H1 (cell line): ENCODE measurements around the gene VDAC2. TPM values are rescaled to one million over a fixed set of nuclear protein-coding genes. Genes with fewer than 3 reads are reported as not detected.
"Not testable (repeated sequence)": the region's sequence is repeated elsewhere in the genome, so short reads cannot be mapped to it uniquely, and the experiment has no call there.

ENCODE experiments used
- CTCF ChIA-PET: fragments of 300-600 bp; sonication (Branson Sonifier 250); formaldehyde crosslinking; loops from one replicate; lab custom pipeline; 2021; ENCODE audit not compliant: partially characterized antibody; lab: Charles Lee
- POLR2A ChIA-PET: fragments of 300-600 bp; sonication (Branson Sonifier 250); formaldehyde crosslinking; loops from one replicate; lab custom pipeline; 2021; ENCODE audit warnings: inconsistent platforms; ENCODE audit not compliant: partially characterized antibody; lab: Charles Lee
- DNase-seq, 2 experiments: peaks; one replicate each; pipeline versions ENCODE4 v3.0.0 to v3.0.0-alpha.2; 2010 to 2022; ENCODE audit warnings: low spot score in 2 of 2, low read depth in 1 of 2, mixed read lengths in 1 of 2
- FAIRE-seq: peaks from 2 replicates; lab custom pipeline; 2011; peaks lifted over from hg19 to GRCh38; lab: Jason Lieb, UNC
- H2AFZ ChIP-seq: 2 replicates; pipeline ENCODE4 v1.8.1; 2012; ENCODE audit warnings: low read length, inconsistent platforms
- H2AK5ac ChIP-seq: 2 replicates; pipeline ENCODE4 v1.6.1; 2013; ENCODE audit warnings: low read depth, low read length
- H2BK120ac ChIP-seq: replicated peaks from 2 replicates; pipeline ENCODE3; 2013; ENCODE audit warnings: low read depth, low read length, inconsistent platforms
- H2BK12ac ChIP-seq: 2 replicates; pipeline ENCODE4 v1.6.1; 2013; ENCODE audit warnings: low read depth, low read length
- H2BK15ac ChIP-seq: 2 replicates; pipeline ENCODE4 v1.6.1; 2013; ENCODE audit warnings: low read length
- H2BK20ac ChIP-seq: 2 replicates; pipeline ENCODE4 v1.6.1; 2013; ENCODE audit warnings: low read length
- H2BK5ac ChIP-seq: 2 replicates; pipeline ENCODE4 v1.6.1; 2013; ENCODE audit warnings: low read depth, low read length
- H3K14ac ChIP-seq: 2 replicates; pipeline ENCODE4 v1.6.1; 2013; ENCODE audit warnings: inconsistent platforms; ENCODE audit not compliant: insufficient read length
- H3K18ac ChIP-seq: 2 replicates; pipeline ENCODE4 v1.6.1; 2013; ENCODE audit warnings: low read length; ENCODE audit errors: extremely low read depth
- H3K23ac ChIP-seq: 2 replicates; pipeline ENCODE4 v1.6.1; 2013; ENCODE audit warnings: inconsistent platforms; ENCODE audit not compliant: insufficient read length
- H3K23me2 ChIP-seq: 2 replicates; pipeline ENCODE4 v1.6.1; 2013; ENCODE audit warnings: low read depth, low read length
- H3K27ac ChIP-seq: 2 replicates; pipeline ENCODE4 v1.6.1; 2011; ENCODE audit warnings: low read depth, low read length, inconsistent platforms
- H3K27me3 ChIP-seq, 4 experiments: replicated peaks in 1 of 4; 1 replicate in 1 of 4; 2 replicates in 3 of 4; pipeline versions ENCODE4 v1.6.1 to v1.8.1; 2011 to 2013; ENCODE audit warnings: low read length in 3 of 4, mild to moderate bottlenecking in 3 of 4, inconsistent platforms in 2 of 4, mixed read lengths in 2 of 4, moderate library complexity in 1 of 4; ENCODE audit not compliant: control insufficient read depth in 3 of 4, insufficient read depth in 3 of 4; ENCODE audit errors: extremely low read depth in 1 of 4
- H3K36me3 ChIP-seq, 4 experiments: 2 replicates each; pipeline versions ENCODE4 v1.6.1 to v1.8.1; 2011 to 2013; ENCODE audit warnings: mild to moderate bottlenecking in 4 of 4, low read length in 3 of 4, moderate library complexity in 2 of 4, control low read depth in 1 of 4, inconsistent platforms in 1 of 4; ENCODE audit not compliant: insufficient read depth in 4 of 4, control insufficient read depth in 2 of 4
- H3K4ac ChIP-seq: replicated peaks from 2 replicates; pipeline ENCODE3; 2013; ENCODE audit warnings: low read length, low read depth, mixed read lengths, inconsistent platforms; ENCODE audit not compliant: insufficient read length
- H3K4me1 ChIP-seq, 4 experiments: replicated peaks in 1 of 4; 1 replicate in 1 of 4; 2 replicates in 3 of 4; pipeline versions ENCODE4 v1.6.1 to v1.8.1; 2011 to 2013; ENCODE audit warnings: low read length in 3 of 4, inconsistent platforms in 2 of 4, mixed read lengths in 1 of 4; ENCODE audit not compliant: insufficient read depth in 4 of 4, control insufficient read depth in 3 of 4
- H3K4me2 ChIP-seq, 2 experiments: 2 replicates each; pipeline versions ENCODE4 v1.6.1 to v1.8.1; 2011 to 2013; ENCODE audit warnings: low read depth in 2 of 2, low read length in 2 of 2, control low read depth in 1 of 2, inconsistent platforms in 1 of 2, mild to moderate bottlenecking in 1 of 2; ENCODE audit not compliant: insufficient read depth in 1 of 2
- H3K4me3 ChIP-seq, 4 experiments: fragments of 200-600, 300-600 bp in 1 of 4; sonication (generic), shearing (Covaris generic), sonication (Bioruptor Twin) in 1 of 4; 2 replicates each; pipeline versions ENCODE4 v1.5.1 to v1.8.1; 2011 to 2016; ENCODE audit warnings: low read length in 4 of 4, low read depth in 3 of 4, control low read depth in 2 of 4, inconsistent platforms in 2 of 4, mild to moderate bottlenecking in 2 of 4, mixed read lengths in 1 of 4, moderate library complexity in 1 of 4; ENCODE audit not compliant: insufficient read depth in 2 of 4; ENCODE audit errors: extremely low read depth in 1 of 4
- H3K56ac ChIP-seq: replicated peaks from 2 replicates; pipeline ENCODE3; 2013; ENCODE audit warnings: low read depth, mild to moderate bottlenecking, mixed read lengths, low read length, inconsistent platforms; ENCODE audit not compliant: insufficient read length
- H3K79me1 ChIP-seq: 2 replicates; pipeline ENCODE4 v1.6.1; 2013; ENCODE audit warnings: low read depth, low read length, control low read depth
- H3K79me2 ChIP-seq, 2 experiments: 2 replicates each; pipeline versions ENCODE4 v1.6.1 to v1.8.1; 2012 to 2013; ENCODE audit warnings: low read length in 2 of 2, mild to moderate bottlenecking in 2 of 2, inconsistent platforms in 1 of 2; ENCODE audit not compliant: insufficient read depth in 2 of 2, control insufficient read depth in 1 of 2
- H3K9ac ChIP-seq, 4 experiments: replicated peaks in 1 of 4; 1 replicate in 1 of 4; 2 replicates in 3 of 4; pipeline versions ENCODE4 v1.6.1 to v1.8.1; 2011 to 2013; ENCODE audit warnings: low read depth in 3 of 4, low read length in 3 of 4, control low read depth in 2 of 4, mild to moderate bottlenecking in 2 of 4, moderate library complexity in 2 of 4, inconsistent platforms in 1 of 4; ENCODE audit errors: extremely low read depth in 1 of 4
- H3K9me3 ChIP-seq, 2 experiments: 2 replicates each; pipeline versions ENCODE4 v1.6.1 to v1.8.1; 2012 to 2013; ENCODE audit warnings: mild to moderate bottlenecking in 2 of 2, moderate library complexity in 2 of 2, control low read depth in 1 of 2, inconsistent platforms in 1 of 2, low read depth in 1 of 2, low read length in 1 of 2, mixed read lengths in 1 of 2; ENCODE audit not compliant: insufficient read depth in 2 of 2
- H4K20me1 ChIP-seq, 2 experiments: replicated peaks in 1 of 2; 2 replicates each; pipeline versions ENCODE3 to v1.8.1; 2011 to 2013; ENCODE audit warnings: inconsistent platforms in 2 of 2, low read length in 2 of 2, mild to moderate bottlenecking in 1 of 2; ENCODE audit not compliant: insufficient read depth in 2 of 2, control insufficient read depth in 1 of 2
- H4K5ac ChIP-seq: 2 replicates; pipeline ENCODE4 v1.6.1; 2013; ENCODE audit warnings: low read length, low read depth, mixed read lengths, inconsistent platforms; ENCODE audit not compliant: insufficient read length
- H4K8ac ChIP-seq: 2 replicates; pipeline ENCODE4 v1.8.0; 2013; ENCODE audit warnings: mild to moderate bottlenecking, moderate library complexity, low read length, inconsistent platforms; ENCODE audit not compliant: insufficient read depth; ENCODE audit errors: extremely low read depth
- H4K91ac ChIP-seq: replicated peaks from 2 replicates; pipeline ENCODE3; 2013; ENCODE audit warnings: low read length, mixed read lengths, inconsistent platforms; ENCODE audit not compliant: insufficient read length
- CTCF ChIP-seq, 3 experiments: IDR thresholded peaks; 1 replicate in 2 of 3; 2 replicates in 1 of 3; pipeline versions ENCODE4 v1.5.1 to v1.6.1; 2011; ENCODE audit warnings: low read length in 3 of 3, mild to moderate bottlenecking in 3 of 3, inconsistent platforms in 2 of 3, low read depth in 1 of 3, moderate library complexity in 1 of 3; ENCODE audit not compliant: insufficient read depth in 1 of 3; ENCODE audit errors: control extremely low read depth in 1 of 3
- RAD21 ChIP-seq, 2 experiments: IDR thresholded peaks in 1 of 2; conservative IDR thresholded peaks in 1 of 2; 2 replicates each; pipeline ENCODE4 v1.6.1; 2011; ENCODE audit warnings: low read depth in 2 of 2, low read length in 2 of 2, improper control_type of control experiment in 1 of 2, inconsistent platforms in 1 of 2, mild to moderate bottlenecking in 1 of 2, moderate library complexity in 1 of 2
- WGBS, 2 experiments: shearing (Covaris generic) in 1 of 2; methylation state at CpG; one replicate each; pipeline versions ENCODE4 v1.1.6 to v1.1.7; 2013 to 2015; ENCODE audit warnings: low lambda C conversion rate in 2 of 2, mixed read lengths in 2 of 2, inconsistent platforms in 1 of 2, low coverage in 1 of 2, missing lambda C conversion rate in 1 of 2; ENCODE audit not compliant: insufficient replicate concordance in 2 of 2, insufficient coverage in 1 of 2, insufficient read length in 1 of 2; ENCODE audit errors: extremely low coverage in 1 of 2, missing lambda C conversion rate in 1 of 2; 5-methylcytosine and 5-hydroxymethylcytosine counted together
- polyA plus RNA-seq, 7 experiments: library from polyadenylated mRNA; depleted of rRNA in 3 of 7; stranded (reverse) in 5 of 7; unstranded in 2 of 7; fragments of >200 nt in 5 of 7; fragments of 200-250 nt in 2 of 7; gene quantifications; 1 replicate in 5 of 7; 2 replicates in 1 of 7; 4 replicates in 1 of 7; pipeline versions ENCODE4 v1.2.1 to v1.2.3, GENCODE V29; 2011 to 2013; ENCODE audit warnings: missing spikeins in 2 of 7, mixed read lengths in 2 of 7
- total RNA-seq: library from RNA; stranded (reverse); fragmentation: NEBNext Ultra II Directional; extraction: Animal tissue kit (Norgen Biotek cat#: 25700); gene quantifications from 2 replicates; pipeline ENCODE4 v1.2.1, GENCODE V29; 2021

The VDAC2 gene
- total and polyA plus RNA-seq, 2 of the 8 experiments (the other 6 are each of a cell fraction or from before 2014, with no cell fraction given) = 89.8 to 284 TPM

GRCh38 chr10:75187961-75188426, 22.6 kb upstream of the VDAC2 start (continued):
- TF ChIP-seq RAD21 (IDR thresholded peaks at IDR 0.05 in 1 of 2, conservative IDR thresholded peaks at IDR 0.05 in 1 of 2; ENCODE audit: low read depth in 2 of 2, low read length in 2 of 2) = peak; percentile 73 to 77
- TF ChIP-seq CTCF (IDR thresholded peaks at IDR 0.05; ENCODE audit: control extremely low read depth in 1 of 3, insufficient read depth in 1 of 3, low read depth in 1 of 3, low read length in 3 of 3) = peak; percentile 46 to 73 (median 64)

- H3K4ac ChIP-seq, H2BK5ac ChIP-seq, H4K8ac ChIP-seq, H3K79me1 ChIP-seq, H2BK15ac ChIP-seq, H3K79me2 ChIP-seq, H3K4me3 ChIP-seq, H3K4me2 ChIP-seq, H3K14ac ChIP-seq, H4K91ac ChIP-seq, DNase-seq, H3K27ac ChIP-seq, H2BK120ac ChIP-seq, H3K36me3 ChIP-seq, H3K56ac ChIP-seq, FAIRE-seq, H3K9ac ChIP-seq, H2BK20ac ChIP-seq, H3K9me3 ChIP-seq, H3K18ac ChIP-seq, H4K5ac ChIP-seq, H4K20me1 ChIP-seq, H3K23me2 ChIP-seq, H2AK5ac ChIP-seq, H2BK12ac ChIP-seq, H2AFZ ChIP-seq, H3K27me3 ChIP-seq, H3K23ac ChIP-seq: not testable (repeated sequence)
- WGBS, 2 experiments = 95% methylated on average over 9 of the region's 9 CpGs; no CpG with 5 or more reads in 1 of the 2 experiments
- peaks cover 0 to 12% (median 7%) of the 10 kb centered on the region in 4 experiments; a peak in 5 of 7 replicates for H3K4me1 ChIP-seq
- CTCF ChIA-PET = interaction anchor here (0.7 to 10.5 kb wide), 25 partner anchors 9 to 742 kb away, joined by 3 to 209 read pairs (median 4); partner anchors contain the start of genes COMTD1, SAMD8 and VDAC2
- POLR2A ChIA-PET = interaction anchor here (0.8 to 36.7 kb wide), 4 partner anchors 16 to 39 kb away, joined by 3 to 801 read pairs (median 16); partner anchors contain the start of genes COMTD1 and VDAC2
Observed at GRCh38 chr10:75188522-75188921, 22.1 kb upstream of the VDAC2 start.
